ENCODE measurements around the gene METTL25.

GRCh38 chr12:82314406-82314892 lies 43.9 kb upstream of the METTL25 start:
- no peak for TF ChIP-seq CTCF (conservative IDR thresholded peaks at IDR 0.05)
- no peak for TF ChIP-seq EZH2 (IDR thresholded peaks at IDR 0.05; ENCODE audit: low read depth)
